GM21528 (cell line): Measurements from ENCODE around the gene CBLIF.
"Not testable (repeated sequence)": the region's sequence is repeated elsewhere in the genome, so short reads cannot be mapped to it uniquely, and the experiment has no call there.

Experiments
- ATAC-seq: cut with Tn5 transposase; IDR thresholded peaks from one replicate; pipeline ENCODE4 v1.9.1; 2021; ENCODE audit warnings: mild to moderate bottlenecking, moderate library complexity; ENCODE audit not compliant: unreplicated experiment, low FRiP score

CBLIF gene

GRCh38 chr11:59801160-59801706 lies 44.1 kb downstream of the CBLIF start:
- ATAC-seq, result no peak

GRCh38 chr11:59800390-59801025 lies 44.8 kb downstream of the CBLIF start:
- ATAC-seq, result no peak

- no peak for ATAC-seq
Measured at GRCh38 chr11:59794417-59794816, 50.9 kb downstream of the CBLIF start.

- ATAC-seq, result no peak
Measured at GRCh38 chr11:59792507-59792906, 52.8 kb downstream of the CBLIF start.

GRCh38 chr11:59791639-59792038 lies 53.7 kb downstream of the CBLIF start:
- ATAC-seq, result no peak

GRCh38 chr11:59787816-59788215 lies 57.5 kb downstream of the CBLIF start:
- no peak for ATAC-seq

GRCh38 chr11:59787255-59787588 lies 58.1 kb downstream of the CBLIF start:
- ATAC-seq, result no peak

GRCh38 chr11:59785818-59786217 lies 59.5 kb downstream of the CBLIF start:
- ATAC-seq, result no peak

GRCh38 chr11:59784441-59784840 lies 60.9 kb downstream of the CBLIF start:
- not testable (repeated sequence) for ATAC-seq

GRCh38 chr11:59783632-59784090 lies 61.6 kb downstream of the CBLIF start:
- ATAC-seq, result no peak

GRCh38 chr11:59782080-59782479 lies 63.2 kb downstream of the CBLIF start:
- ATAC-seq, result no peak

- ATAC-seq, result no peak
Measured at GRCh38 chr11:59779487-59779886, 65.8 kb downstream of the CBLIF start.
